ENCODE results near the gene TNIP1.

Gene TNIP1

GRCh38 chr5:151022511-151023018, 58.3 kb downstream of the TNIP1 start:
- DNase-seq (ENCODE audit: low read depth) = no peak

DNA sequence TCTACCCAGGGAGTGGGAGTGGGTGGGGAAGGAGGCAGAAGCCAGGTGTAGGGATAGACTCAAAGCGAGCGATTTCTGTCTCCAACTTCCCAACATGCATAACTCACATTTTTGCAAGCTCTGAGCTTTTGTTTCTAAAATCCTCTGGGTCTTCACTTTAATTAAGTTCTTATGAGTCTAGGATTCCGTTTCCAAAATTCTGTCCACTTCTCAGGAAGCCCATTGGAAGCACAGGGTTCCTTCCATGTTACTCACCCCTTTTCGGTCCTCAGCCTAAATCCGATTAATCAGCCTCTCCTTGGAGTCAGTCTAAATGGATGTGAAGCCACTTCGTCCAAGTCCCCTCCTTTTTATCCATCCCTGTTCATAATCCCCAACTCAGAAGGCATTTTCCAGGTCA, 59.1 kb downstream of the TNIP1 start:
- no peak for DNase-seq (ENCODE audit: low read depth)

GRCh38 chr5:151020304-151021110, 60.3 kb downstream of the TNIP1 start, which contains the start of gene GPX3:
Gene GPX3, plus strand, starts transcription at chr5:151020591. Its CDS starts 64 bp downstream, at chr5:151020655.
- no peak for DNase-seq (ENCODE audit: low read depth)

DNA sequence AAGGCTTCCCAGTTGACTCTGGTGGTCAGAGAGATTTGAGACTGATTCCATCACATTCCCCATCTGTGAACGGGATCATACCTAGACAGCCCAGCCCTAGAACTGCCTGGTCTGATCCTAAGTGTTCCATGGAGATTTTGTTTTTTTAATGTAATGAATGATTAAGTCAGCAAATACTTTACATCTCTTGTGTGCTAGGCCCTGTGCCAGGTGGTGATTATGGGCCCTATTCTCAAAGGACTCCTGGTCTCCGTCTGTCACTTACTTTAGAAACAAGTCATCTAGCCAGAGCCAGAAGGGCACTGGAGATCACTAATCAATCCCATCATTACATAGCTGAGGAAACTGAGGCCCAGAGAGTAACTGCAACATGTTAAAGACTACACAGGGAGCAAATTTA, 61.5 kb downstream of the TNIP1 start:
- DNase-seq (ENCODE audit: low read depth) = no peak

DNA sequence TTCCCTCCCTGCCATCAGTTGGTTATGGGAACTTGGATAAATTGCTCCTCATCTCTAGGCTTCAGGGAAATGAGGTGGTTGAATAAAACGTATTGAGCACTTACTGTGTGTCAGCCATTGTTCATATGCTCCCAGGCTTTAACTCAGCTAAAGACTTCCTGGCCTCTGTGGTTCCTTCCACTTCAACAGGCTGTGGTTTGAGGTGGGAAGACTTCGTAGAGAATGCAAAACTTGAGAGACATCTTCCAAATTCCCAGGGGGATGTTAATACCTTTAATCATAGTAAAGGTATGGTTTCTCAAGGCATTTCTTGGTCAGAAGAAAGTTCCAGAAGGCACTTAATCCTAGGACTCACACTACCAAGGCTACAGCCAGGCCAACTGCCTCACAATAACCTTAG, 62.0 kb downstream of the TNIP1 start:
- no peak for DNase-seq (ENCODE audit: low read depth)

- DNase-seq (ENCODE audit: low read depth) = no peak
Measured at GRCh38 chr5:151017897-151018296, 62.9 kb downstream of the TNIP1 start.

DNA sequence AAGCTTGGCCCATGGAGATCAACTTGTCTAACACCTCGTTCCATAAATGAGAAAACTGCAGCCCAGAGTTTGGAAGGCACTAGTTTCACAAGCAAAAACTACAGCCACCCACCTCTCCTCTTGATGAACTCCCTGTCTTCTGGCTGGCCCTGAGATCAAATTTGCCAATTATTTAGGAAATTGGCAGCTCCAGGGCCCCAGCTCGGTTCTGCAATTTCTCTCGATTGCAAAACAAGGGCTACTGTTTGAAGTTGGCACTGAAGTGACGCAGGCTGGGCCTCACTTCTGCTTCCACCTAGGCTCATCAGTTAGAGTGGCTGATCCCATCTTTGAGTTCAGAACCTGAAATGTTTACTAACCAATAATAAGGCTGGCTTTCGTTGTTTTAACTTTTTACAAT, 64.1 kb downstream of the TNIP1 start:
- DNase-seq (ENCODE audit: low read depth) = no peak

DNA sequence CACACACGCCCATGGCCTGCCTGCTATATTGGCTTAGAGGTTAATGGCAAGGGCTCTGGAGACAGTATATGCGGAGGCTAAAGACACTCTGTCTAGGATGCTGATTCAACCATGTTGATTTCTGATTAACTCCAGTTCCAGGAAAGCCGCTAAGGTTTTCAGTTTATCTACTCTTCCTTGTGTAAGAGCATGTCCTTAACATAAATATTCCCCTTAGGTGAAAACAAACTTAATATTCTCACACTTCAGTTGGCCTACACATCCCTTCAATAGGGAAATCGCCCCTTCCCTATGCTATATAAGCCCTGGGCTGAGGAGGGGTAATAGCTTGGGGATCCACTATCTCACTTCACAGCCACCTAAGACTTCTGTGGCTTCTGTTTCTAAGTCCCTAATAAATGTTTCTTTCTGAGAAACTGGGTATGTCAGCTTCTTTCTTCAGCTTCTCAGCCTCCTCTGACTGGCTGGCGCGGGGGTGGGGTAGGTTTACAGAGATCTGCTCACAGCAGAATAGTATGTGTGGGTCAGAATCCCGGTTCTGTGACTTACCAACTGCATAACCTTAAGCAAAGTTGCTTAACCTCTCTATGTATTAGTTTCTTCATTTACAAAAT, 64.8 kb downstream of the TNIP1 start:
- no peak for DNase-seq (ENCODE audit: low read depth)

DNA sequence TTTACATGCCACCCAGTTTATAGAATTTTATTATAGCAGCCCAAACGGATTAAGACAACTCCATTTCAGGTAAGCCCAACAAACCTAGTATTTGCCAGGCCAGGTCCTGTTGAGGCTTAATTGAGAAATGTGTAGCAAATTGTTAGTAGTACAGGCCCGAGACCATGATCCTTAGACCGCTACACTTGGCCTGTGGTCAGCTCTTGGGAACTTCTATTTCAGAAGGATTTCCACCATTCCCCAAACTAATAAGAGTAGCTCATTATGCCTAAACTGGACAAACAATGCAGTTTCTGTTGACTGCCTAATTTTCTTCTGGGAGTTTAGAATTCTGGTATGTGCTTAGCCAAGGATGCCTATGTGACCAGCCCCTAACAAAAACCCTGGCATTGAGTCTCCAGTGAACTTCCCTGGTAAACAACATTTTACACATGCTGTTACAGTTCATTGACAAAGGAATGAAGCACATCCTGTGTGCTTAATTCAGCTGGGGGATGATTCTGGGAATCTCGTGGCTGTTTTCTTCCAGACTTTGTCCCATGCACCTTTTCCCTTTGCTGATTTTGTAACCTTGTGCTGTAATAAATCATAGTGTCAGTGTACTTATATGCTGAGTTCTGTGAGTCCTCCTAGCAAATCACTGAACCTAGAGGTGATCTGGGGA, 66.0 kb downstream of the TNIP1 start:
- no peak for DNase-seq (ENCODE audit: low read depth)

DNA sequence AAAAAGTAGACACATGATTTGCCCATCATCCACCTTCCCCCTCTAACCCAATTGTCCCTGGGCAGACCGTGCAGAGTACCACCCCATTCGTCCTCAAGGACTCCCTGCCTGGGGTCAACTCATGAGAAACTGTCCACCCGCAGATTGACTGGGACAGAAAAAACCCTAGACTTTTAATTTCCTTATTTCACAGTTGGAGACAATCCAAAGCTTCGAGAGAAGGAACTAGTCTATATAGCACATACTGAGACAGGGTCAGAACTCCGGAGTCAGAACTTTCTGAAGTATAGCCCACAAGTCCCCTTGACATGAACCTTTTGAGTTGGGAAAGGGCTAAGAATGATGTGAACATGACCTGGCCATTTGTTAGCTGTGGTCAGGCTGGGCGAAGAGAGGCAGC, 68.0 kb downstream of the TNIP1 start:
- DNase-seq (ENCODE audit: low read depth) = no peak

GRCh38 chr5:151008906-151009305, 71.9 kb downstream of the TNIP1 start:
- no peak for DNase-seq (ENCODE audit: low read depth)

GRCh38 chr5:151008210-151008491, 72.7 kb downstream of the TNIP1 start:
- DNase-seq (ENCODE audit: low read depth) = no peak

DNA sequence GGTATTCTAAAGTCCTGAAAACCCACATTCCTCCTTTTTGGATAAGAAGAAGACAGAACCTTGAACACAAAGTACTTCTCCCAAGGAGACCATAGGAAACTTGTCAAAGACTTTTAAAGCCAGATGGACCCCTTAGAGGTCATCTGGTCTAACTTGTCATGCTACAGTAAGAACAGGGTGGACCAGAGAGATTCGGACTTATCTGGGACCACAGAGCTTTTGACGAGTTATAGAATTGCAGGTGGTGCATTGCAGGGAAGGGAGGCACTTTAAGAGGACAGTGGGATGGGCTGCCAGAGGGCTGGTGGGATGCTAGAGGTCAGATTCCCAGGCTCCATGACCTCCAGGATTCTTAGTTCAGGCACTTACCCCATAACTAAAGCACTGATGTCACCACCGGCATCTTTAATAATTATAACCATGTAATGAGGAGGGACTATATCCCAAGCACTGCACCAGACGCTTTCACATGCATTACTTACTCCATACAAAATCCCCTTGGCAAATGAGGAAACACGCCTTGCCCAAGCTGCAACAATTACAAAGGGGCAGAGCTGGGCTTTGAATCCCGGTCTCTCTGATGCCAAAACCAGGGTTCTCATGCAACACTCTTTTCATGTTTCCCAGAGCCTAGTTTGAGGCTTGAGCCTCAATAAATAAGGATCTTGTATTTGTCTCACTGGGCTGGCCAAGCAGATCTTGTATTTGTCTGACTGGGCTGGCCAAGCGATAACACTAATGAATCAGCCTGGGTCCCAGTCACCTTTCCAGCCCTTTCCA, 73.2 kb downstream of the TNIP1 start:
- no peak for DNase-seq (ENCODE audit: low read depth)

DNA sequence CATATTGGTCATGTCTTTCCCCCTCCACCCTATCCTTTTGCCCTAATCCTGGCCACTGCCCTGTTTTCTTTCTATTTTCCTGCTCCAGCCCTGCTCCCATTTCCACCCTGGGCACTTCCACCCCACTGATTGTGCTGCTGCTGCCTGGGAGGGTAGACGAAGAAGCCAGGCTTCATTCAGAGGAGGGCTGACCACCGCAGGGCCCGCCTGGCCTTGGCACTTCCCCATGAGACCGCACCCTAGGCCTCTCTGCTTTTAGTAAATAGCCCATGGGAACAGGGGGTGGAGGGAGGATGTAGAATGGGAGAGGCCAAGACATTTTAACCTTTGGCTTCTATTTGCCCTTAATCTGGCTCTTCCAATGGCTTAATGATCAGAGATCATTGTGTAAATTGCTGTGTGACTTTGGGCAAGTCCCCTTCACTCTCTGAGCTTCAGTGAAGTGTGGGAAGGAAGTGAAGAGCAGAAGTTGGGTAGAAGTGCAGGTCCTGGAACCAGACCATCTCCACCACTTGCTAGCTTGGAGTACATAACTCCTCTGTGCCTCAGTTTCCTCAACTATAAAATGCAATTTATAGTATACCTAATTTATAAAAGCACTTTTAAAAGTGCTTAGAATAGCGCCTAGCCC, 74.0 kb downstream of the TNIP1 start:
- no peak for DNase-seq (ENCODE audit: low read depth)

- peak; percentile 30 for DNase-seq (ENCODE audit: low read depth)
Measured at GRCh38 chr5:151005950-151006576, 74.8 kb downstream of the TNIP1 start.

GRCh38 chr5:151005187-151005949, 75.5 kb downstream of the TNIP1 start:
- no peak for DNase-seq (ENCODE audit: low read depth)

GRCh38 chr5:151004499-151004898, 76.3 kb downstream of the TNIP1 start:
- no peak for DNase-seq (ENCODE audit: low read depth)

GRCh38 chr5:151003503-151003860, 77.4 kb downstream of the TNIP1 start:
- no peak for DNase-seq (ENCODE audit: low read depth)

DNA sequence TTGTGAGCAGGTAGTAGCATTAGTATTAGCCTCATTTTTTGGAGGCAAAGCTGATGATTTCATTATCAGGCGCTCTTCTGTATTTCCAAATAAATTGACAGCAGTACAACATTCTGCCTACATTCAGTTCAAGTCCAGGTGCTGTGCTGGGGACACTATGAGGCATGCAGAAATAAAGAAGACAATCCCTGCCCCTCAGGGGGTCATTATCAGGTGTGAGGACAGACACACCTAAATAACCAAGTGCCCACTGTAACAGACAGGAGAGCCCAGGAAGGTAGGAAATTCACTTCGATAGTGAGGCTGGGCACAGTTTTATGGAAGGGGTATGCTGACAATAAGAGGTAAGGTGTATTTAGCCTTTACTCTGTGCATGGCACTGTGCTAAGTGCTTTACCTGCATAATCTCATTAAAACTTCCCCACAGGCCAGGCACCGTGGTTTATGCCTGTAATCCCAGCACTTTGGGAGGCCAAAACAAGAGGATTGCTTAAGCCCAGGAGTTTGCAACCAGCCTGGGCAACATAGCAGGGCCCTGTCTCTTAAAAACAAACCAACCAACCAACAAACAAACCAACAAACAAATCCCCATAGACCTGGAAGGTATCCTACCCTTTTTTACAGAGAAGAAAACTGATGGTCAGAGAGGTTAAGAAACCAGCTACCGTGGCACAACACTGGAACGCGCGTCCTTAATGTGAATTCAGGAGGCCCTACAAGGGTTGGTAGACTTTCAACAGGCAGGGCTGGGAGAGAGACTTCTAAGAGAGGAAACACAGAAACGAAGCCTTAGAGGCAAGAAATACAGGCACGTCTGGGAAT, 77.9 kb downstream of the TNIP1 start:
- DNase-seq (ENCODE audit: low read depth) = no peak

GRCh38 chr5:151002250-151002649, 78.6 kb downstream of the TNIP1 start:
- DNase-seq (ENCODE audit: low read depth) = no peak

Data from GM04503 (cell line).